HL-60 (cell line): ENCODE measurements around the gene NPPC.

Source experiments
- DNase-seq, 2 experiments: peaks; one replicate each; pipeline ENCODE4 v3.0.0-alpha.2; 2010 to 2020; ENCODE audit warnings: low read depth in 1 of 2, low spot score in 1 of 2
- H3K27ac ChIP-seq: fragments of 250-450 bp; sonication (Bioruptor Pico); replicated peaks from 2 replicates; pipeline ENCODE4 v1.5.1; 2020; ENCODE audit warnings: mild to moderate bottlenecking, moderate library complexity
- H3K27me3 ChIP-seq: fragments of 250-450 bp; sonication (Bioruptor Pico); 2 replicates; pipeline ENCODE4 v1.5.1; 2021; ENCODE audit warnings: mild to moderate bottlenecking, moderate library complexity; ENCODE audit not compliant: insufficient read depth, poor library complexity, severe bottlenecking
- H3K4me3 ChIP-seq: replicated peaks from 2 replicates; pipeline ENCODE4 v1.5.1; 2011; ENCODE audit warnings: mild to moderate bottlenecking, control low read depth, low read length; ENCODE audit not compliant: insufficient read depth
- GABPA ChIP-seq: IDR thresholded peaks from 2 replicates; pipeline ENCODE4 v1.6.1; 2012; ENCODE audit warnings: low read depth
- POLR2AphosphoS5 ChIP-seq: IDR thresholded peaks from 2 replicates; pipeline ENCODE4 v1.6.1; 2012; ENCODE audit warnings: low read depth
- SPI1 ChIP-seq: IDR thresholded peaks from 2 replicates; pipeline ENCODE4 v1.6.1; 2012; ENCODE audit warnings: low read depth, mild to moderate bottlenecking, borderline replicate concordance
- TF ChIP-seq, protein P1 (sequence below): IDR thresholded peaks from 2 replicates; pipeline ENCODE4 v1.6.1; 2012; ENCODE audit warnings: low read depth; ENCODE audit not compliant: insufficient replicate concordance
- TF ChIP-seq, protein P2 (sequence below): IDR thresholded peaks from one replicate; pipeline ENCODE4 v1.5.1; 2011; ENCODE audit warnings: low read length, control low read depth, inconsistent platforms; ENCODE audit not compliant: insufficient read depth

The NPPC gene

DNA sequence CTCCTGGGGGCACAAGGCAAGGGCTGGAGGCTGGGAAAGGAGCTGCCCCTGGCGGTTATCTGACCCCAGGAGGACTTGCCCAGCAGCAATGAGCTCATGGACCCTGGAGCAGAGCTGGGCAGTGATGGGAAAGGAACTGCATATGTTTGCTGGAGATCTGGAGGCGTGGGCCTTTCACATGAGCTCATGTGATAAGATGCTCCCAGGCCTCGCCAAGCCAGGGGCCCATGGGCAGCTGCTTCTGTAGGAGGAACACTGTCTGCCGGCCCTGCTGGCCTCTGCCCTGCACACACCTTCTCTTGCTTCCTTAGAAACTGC, 9.0 kb upstream of the NPPC start:
- Histone ChIP-seq H3K27ac (no peak overlapping the region), H3K4me3 (no peak overlapping the region), H3K27me3 (peaks cover 12% of the 10 kb centered on the region)
- no peak for DNase-seq
- no peak for TF ChIP-seq SPI1
- no peak for TF ChIP-seq POLR2AphosphoS5

DNA sequence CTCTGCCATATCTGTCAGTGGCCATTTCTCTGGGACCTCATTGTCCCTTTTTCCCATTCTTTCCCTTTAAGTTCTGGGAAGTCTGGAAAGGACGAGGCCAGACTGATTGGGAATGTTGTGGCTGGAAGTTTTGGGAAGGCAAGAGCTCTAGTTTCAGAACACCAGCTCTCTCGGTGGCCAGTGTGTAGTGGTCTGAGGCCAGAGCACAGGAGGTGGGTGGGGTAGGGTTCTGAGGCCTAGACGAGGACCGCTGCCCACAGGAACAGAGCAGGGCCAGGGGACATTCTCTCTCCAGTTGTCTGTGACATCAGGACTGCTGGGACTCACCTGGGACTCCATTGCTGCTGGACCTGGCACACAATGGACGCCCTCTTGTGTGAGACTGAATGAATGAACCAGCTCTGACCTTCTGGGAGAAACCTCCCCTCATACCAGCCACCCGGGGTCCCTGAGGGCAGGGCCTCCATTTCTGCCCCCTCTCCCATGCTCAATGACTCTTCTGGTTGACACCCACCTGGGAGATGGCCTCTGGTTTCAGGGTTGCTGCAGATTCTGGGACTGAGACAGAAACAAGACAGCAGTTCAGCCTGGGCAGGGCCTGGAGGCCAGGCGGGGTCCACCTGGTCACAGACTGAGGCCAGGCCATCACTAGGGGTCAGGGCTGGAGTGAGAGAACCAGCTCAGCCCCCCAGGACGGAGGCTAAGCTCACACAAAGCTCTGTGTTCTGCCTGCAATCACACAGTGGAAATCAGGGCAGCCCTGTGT, 8.4 kb upstream of the NPPC start:
- TF ChIP-seq, protein P1, sequence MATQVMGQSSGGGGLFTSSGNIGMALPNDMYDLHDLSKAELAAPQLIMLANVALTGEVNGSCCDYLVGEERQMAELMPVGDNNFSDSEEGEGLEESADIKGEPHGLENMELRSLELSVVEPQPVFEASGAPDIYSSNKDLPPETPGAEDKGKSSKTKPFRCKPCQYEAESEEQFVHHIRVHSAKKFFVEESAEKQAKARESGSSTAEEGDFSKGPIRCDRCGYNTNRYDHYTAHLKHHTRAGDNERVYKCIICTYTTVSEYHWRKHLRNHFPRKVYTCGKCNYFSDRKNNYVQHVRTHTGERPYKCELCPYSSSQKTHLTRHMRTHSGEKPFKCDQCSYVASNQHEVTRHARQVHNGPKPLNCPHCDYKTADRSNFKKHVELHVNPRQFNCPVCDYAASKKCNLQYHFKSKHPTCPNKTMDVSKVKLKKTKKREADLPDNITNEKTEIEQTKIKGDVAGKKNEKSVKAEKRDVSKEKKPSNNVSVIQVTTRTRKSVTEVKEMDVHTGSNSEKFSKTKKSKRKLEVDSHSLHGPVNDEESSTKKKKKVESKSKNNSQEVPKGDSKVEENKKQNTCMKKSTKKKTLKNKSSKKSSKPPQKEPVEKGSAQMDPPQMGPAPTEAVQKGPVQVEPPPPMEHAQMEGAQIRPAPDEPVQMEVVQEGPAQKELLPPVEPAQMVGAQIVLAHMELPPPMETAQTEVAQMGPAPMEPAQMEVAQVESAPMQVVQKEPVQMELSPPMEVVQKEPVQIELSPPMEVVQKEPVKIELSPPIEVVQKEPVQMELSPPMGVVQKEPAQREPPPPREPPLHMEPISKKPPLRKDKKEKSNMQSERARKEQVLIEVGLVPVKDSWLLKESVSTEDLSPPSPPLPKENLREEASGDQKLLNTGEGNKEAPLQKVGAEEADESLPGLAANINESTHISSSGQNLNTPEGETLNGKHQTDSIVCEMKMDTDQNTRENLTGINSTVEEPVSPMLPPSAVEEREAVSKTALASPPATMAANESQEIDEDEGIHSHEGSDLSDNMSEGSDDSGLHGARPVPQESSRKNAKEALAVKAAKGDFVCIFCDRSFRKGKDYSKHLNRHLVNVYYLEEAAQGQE, result no peak
- TF ChIP-seq POLR2AphosphoS5 (no peak), SPI1 (no peak)
- TF ChIP-seq, protein P2, sequence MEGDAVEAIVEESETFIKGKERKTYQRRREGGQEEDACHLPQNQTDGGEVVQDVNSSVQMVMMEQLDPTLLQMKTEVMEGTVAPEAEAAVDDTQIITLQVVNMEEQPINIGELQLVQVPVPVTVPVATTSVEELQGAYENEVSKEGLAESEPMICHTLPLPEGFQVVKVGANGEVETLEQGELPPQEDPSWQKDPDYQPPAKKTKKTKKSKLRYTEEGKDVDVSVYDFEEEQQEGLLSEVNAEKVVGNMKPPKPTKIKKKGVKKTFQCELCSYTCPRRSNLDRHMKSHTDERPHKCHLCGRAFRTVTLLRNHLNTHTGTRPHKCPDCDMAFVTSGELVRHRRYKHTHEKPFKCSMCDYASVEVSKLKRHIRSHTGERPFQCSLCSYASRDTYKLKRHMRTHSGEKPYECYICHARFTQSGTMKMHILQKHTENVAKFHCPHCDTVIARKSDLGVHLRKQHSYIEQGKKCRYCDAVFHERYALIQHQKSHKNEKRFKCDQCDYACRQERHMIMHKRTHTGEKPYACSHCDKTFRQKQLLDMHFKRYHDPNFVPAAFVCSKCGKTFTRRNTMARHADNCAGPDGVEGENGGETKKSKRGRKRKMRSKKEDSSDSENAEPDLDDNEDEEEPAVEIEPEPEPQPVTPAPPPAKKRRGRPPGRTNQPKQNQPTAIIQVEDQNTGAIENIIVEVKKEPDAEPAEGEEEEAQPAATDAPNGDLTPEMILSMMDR, result no peak

DNA sequence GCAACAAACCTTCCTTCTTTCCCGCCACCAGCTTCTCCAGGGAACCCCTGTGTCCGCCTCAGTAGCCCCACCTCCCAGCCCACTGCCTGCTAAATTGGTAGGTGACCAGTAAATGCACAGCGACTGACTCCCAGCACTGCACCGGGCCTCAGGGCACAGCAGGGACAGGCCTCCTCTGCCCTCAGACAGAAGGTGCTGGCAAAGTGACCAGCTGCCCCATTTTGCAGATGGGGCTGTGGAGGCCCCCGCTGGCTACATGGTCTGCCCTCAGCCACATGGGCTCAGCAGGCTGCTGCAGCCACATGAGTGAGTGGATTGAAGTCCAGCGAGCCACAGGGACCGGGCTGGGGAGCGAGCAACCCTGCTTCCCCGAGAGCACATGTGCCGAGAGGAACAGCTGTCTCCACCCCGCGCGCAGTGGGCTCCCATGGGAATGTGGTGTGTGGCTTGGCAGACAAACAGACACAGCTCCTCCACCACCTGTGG, 7.8 kb upstream of the NPPC start:
- TF ChIP-seq POLR2AphosphoS5, result no peak
- no peak for TF ChIP-seq GABPA
- TF ChIP-seq, protein P1, result no peak
- TF ChIP-seq, protein P2, result no peak
- TF ChIP-seq SPI1, result no peak
- peaks cover 16% of the 10 kb centered on the region for H3K27me3 ChIP-seq
- no peak for DNase-seq
- H3K4me3 ChIP-seq, result no peak overlapping the region
- no peak overlapping the region for H3K27ac ChIP-seq

More for the DNA sequence above, 8.4 kb upstream of the NPPC start:
- DNase-seq, result no peak
- Histone ChIP-seq H3K27ac (no peak overlapping the region), H3K27me3 (peaks cover 12% of the 10 kb centered on the region), H3K4me3 (no peak overlapping the region)

DNA sequence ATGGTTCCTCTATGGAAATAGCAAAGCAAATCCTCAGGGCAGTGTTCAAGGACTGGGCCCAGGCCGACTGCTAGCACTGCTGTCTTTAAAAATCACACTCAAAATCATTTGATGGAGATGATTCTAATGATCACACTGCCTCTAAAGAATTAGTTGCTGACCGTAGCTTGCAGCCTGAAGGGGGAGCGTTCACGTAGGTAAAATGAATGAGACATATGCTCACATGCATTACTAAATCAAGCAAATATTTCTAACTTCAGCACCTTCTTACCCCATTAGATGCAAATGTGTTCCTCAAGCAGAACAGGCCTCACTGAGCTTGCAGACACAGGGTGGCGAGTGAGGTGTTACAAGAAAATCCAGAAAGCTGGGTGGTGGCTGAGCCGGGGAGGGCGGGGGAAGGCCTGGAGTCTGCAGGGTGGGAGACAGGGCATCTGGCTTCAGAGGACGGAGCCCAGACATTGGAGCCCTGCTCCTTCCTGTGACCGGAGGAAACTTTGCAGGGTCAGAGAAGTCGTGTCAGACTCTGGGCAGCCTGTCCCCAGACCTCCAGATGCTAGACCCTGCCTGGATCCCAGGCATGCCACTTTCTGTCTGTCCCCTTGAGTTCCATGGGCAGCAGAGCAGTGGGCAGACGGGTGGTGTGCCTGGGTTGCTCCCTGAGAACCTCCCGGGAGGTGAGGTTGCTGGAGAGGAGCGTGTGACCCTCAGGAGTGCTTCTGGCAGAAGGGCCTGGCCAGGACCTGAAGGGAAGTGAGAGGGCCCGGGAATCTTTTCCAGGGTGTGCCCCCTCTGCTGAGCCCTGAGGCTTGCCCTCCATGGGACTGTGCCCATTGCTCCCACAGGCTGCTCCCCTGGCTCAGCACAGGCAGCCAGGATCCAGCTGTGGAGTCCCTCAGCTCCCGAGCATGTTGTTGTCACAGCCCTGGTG, 7.1 kb upstream of the NPPC start:
- TF ChIP-seq, protein P2, result no peak
- TF ChIP-seq, protein P1, result no peak
- no peak for TF ChIP-seq POLR2AphosphoS5
- TF ChIP-seq GABPA, result no peak
- TF ChIP-seq SPI1, result no peak
- Histone ChIP-seq H3K4me3 (no peak overlapping the region), H3K27ac (no peak overlapping the region), H3K27me3 (peaks cover 16% of the 10 kb centered on the region)
- no peak for DNase-seq
